GM21786 (cell line): ENCODE results near the gene ANTXRL.
"Not testable (repeated sequence)": the region's sequence is repeated elsewhere in the genome, so short reads cannot be mapped to it uniquely, and the experiment has no call there.

Experiments used
- ATAC-seq: cut with Tn5 transposase; IDR thresholded peaks from one replicate; pipeline ENCODE4 v1.9.1; 2021; ENCODE audit not compliant: unreplicated experiment

ANTXRL gene

DNA sequence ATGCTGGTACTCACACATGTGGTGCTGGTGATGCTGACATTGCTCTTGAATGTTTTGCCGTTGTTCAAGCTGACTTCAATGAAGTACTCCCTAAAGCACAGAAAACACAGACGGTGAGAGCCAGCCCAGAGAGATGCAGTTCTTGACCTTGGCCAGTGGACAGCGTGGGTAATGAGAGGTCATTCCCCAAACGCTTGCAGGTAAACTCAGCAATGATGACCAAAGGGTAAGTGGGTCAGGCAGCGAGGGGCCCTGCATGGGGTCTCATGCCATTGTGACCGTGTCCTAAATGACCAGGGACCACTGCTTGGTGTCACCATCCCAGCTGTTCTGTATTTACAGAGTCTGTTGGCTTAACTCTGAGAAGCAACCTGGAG lies 32.8 kb upstream of the ANTXRL start:
- no peak for ATAC-seq

DNA sequence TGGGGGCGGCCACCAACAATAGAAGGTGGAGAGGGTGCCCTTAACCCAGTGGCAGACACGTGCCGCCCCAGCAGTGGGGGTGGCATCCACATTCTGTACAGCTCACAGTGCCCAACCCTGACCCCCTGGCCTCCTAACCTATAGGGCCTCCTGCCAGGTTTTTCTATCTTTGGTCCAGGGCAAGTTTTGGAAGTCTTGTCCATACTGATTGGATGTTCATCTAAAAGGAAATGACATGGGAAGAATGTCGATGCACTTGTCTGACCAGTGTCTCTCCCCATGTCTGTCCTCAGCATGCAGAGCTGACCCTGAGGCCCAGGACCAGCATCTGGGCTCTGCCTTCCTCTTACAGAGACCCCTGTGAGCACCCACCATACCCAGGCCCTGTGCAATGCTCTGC lies 32.3 kb upstream of the ANTXRL start:
- ATAC-seq = no peak

DNA sequence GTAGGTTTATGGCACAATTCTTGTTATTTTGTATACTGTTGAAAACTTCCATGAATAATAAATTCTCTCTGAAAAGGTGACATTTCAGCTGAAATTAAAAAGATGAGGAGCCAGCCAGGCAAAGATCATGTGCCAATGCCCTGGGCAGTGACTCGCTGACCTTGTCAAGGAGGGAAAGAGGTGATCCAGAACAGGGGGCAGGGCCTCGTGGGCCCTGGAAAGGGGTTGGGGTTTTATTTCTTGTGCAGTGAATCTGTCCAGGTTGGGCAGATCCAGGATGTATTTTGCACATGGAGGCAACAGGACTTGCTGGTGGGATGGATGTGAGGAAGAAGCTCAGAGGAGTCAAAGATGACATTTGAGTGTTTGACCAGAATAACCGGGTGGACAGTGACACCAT lies 31.6 kb upstream of the ANTXRL start:
- not testable (repeated sequence) for ATAC-seq

DNA sequence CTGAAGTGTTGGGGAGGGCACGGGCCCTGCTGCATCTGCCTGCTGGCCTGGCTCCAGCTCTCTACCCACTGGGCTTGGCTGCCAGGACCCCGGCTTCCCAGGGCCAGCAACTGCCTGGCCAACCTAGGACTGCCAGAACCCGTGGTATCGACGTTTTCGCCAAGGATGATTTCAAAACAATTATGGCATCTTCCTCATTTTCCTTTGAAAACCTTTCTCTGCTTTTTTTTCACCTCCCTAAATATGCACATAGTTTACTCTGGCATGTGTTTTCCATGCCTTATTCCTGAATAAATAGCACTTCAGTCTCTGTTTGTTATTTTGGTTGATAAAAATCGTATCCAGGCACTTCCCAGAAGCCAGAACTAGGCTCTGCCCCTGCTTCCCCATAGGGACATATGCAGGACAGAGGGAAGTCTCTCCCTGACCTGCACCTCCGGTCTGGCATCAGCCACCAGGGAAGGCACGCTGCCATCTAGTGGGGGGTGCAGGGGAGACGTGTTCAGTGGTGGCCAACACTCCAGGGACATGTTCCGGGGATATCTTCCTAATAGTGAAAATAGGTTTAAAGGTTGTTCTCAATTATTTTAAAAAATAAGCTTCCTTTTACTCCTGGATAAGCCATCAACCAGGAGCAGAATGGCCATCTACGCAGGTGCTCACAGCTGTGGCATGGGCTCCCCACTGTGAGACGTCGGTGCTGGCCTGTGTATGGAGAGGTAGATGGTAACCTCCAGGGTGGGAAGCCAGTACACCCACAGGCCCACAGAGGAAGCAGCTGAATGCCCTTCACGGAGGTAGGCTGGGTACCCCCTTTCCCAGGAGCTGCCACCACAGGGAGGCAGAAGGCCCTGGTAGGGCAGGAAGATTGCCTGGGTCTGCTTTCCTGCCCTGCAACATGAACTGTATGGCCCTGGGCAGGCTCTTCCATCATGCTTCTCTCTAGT lies 30.7 kb upstream of the ANTXRL start:
- ATAC-seq = no peak

DNA sequence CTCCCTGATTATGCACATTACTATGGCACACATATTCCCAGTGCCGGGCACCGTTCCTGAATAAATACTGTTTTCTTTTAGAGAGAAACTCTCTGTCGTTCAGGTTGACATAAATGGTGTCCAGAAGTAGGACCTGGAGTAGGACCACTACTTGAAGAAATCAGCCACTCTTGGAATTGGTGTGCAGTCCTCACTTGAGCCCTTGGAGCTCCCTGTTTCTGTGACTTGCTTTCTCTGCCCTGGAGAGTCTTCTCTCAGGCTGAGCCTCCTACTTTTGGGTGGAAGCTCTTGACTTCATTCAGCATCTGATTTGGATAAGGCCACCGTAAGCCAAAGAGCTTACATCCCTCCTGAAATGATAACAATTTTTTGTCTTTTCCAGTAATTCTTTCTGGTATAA lies 29.7 kb upstream of the ANTXRL start:
- ATAC-seq = no peak

DNA sequence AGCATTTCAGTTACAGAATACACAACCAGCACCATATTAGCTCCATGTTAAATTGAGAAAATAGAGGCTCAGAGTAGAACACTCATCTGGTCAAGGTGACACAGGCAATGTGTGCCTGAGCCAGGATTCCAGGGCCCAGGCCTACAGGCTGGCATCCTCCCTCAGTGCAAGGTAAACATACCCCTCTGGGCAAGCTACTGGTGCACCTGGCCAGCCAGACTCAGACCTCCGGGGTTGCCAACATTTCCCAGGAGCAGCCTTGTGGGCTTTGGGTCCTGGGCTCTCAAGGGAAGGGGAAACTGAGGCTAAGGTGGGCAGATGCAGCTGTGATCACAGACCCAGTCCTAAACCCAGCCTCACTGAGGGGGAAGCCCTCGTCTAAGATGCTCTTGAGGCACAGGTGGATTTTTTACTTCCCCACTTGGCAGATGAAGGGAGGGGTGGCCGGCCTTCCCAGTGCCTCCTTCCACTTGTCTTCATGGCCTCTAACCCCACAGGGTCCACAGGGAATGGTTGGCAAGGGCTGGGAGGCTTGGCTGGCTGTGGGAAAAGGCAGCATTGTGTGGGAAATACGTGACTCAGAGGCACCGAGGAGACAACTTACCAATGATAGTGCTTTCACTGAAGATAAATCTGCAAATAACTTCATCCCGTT lies 23.8 kb upstream of the ANTXRL start:
- not testable (repeated sequence) for ATAC-seq

DNA sequence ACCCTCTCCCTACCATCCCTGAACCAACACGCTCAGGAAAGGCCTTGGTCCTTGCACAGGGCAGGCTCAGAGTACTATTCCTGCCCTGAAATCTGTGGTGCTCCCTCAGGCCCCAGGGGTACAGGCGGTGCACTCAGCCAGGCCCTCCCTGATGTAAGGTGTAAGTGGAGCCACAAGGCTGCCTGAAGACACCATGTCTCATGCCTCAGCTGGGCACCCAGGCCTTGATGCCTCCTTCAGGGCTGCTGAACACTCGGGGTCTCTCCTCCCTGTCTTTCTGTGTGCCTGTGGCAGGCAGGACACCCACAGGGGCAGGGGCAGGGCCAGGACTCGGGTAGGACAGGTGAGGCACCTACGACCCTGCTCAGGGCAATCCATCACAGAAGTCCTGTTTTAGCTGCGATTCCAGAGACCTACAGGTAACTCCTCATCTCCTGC lies 22.9 kb upstream of the ANTXRL start:
- ATAC-seq = no peak

DNA sequence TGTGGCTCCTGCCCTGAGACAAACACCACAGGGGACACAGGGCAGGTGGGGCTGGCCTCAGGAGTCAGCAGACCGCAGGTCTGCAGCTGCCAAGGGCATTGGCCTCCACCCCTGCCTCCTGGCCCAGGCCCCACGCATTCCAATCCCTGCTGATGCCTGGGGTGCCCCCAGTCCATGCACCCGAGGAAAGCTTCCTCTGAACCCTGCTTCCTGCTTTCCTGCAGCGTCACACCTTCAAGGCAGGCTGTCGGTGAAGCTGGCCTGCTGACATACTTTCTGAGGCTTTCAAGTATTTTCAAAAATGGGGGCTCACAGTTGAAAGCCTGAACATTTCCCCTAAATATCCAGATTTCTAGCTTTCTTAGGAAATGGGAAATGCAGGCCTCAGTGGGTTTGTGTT lies 22.5 kb upstream of the ANTXRL start:
- no peak for ATAC-seq

DNA sequence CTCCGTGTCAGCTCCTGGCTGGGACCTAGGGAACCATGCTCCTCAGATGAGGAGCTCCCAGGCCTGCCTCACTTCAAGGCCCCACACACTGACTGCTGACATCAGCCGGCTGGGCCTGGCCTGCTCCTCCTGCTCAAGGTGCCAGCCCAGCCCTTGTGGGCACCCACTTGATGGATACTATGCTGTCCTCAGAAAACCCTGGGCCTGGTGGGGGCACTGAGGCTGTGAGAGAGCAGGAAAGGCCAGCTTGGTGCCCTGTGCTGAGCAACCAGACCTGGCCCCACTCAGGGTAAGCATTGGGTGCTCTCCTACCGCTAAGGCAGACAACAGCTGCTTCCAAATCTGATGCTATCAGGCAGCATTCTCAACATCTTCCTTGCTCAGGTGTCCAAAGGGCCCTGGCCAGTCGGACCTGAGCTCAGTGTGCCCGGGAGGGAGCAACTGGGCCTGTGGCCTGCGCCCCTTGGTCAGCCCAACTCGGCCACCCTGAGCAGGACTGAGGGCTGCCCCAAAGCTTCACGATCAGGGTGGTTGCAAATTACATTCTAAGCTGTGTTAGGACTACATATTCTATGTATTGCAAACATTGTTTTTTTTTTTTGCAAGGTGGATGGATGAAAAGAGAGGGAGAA lies 21.9 kb upstream of the ANTXRL start:
- ATAC-seq = no peak

DNA sequence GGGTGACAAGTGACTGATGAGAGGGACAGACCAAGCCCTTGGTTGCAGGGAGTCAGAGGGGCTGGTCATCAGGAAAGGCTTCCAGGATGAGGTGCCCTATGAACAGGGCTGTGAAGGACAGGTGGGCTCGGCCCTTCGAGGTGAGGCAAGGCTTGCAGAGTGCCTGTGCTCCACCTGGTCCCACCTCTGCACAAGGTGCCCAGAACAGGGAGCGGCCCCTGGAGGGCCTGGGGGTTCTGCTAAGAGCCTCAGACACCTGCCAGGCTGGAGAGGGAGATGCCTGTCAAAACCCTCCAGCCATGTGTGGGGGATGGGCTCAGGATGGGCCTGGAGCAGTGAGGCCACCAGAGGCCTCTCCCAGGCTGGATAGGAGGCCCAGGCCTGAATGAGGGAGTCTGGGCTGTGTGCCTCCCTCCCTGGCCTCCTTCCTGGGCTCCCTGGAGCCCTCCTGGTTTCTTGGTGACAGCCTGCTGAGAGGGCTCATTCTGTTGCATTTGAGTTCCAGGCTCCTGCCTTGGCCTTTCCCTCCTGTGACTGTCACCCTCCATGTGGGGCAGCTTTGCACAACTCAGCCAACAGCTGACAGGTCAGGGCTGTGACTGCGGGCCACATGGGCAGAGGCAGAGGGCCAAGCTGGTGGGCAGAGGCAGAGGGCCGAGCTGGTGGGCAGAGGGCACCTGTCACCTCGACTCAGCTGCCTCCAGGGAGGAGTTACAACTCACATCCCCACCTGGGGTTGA lies 21.1 kb upstream of the ANTXRL start:
- ATAC-seq = not testable (repeated sequence)

DNA sequence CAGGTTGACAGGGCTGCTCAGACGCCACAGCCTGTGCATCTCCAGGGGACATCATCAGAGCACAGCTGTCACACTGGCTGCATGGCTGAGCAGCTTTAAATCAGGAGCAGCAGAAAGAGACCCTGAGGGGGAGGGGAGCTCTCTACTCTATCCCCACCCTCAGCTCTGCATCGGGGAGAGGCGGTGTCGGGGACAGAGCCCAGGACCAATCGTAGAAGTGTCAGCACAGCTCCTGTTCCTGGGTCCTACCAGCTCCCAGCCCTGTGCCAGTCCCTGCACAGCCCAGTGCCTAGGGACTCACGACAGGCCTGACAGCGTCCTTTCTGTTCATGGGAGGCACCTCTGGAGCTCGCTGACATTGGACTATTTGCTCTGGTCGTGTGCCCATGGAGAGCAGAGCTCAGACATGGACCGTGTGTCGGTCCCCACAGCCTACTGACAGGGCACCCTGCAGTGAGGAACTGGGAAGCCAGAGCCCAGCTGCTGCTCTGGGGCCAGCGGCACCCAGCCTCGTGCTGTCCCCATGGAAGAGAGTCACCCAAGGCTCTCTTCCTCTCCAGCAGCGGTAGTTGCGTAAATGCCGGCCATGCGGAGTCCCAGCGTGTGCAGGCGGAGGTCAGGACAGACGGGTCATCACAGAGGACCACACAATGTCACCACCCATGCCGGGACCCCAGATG lies 20.4 kb upstream of the ANTXRL start:
- no peak for ATAC-seq

DNA sequence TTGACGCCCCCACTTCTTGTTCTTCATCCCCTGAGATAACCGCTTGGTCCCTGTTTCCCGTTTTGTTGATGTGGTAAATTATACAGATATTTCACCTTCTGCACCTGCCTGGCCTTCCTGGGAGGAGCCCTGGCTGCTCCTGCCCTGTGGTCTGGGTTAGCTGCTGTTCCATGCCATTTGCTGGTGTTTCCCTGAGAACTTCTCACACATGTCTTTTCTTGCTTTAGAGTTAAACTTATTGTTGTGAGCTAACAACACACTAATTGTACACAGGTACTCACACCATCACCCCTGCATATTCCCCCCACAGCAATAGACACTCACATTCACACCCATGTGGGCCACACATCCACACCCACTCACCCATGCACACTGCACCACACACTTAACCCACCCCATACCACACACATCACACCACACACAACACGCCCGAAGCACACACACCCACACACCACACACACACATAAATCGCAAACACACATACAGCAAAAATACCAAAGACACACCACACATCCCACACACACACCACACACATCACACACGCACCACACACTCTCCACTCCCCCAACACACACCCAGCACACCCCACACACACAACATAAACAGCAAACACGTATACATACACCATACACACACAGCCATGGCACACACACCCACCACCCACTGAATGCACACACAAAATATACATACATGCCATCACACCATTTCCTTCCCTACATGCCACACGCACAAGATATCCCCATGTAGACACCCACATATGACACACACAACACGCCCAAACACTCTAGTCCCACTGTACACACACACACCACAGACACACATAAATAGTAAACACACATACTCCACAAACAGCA lies 19.4 kb upstream of the ANTXRL start:
- ATAC-seq = no peak

DNA sequence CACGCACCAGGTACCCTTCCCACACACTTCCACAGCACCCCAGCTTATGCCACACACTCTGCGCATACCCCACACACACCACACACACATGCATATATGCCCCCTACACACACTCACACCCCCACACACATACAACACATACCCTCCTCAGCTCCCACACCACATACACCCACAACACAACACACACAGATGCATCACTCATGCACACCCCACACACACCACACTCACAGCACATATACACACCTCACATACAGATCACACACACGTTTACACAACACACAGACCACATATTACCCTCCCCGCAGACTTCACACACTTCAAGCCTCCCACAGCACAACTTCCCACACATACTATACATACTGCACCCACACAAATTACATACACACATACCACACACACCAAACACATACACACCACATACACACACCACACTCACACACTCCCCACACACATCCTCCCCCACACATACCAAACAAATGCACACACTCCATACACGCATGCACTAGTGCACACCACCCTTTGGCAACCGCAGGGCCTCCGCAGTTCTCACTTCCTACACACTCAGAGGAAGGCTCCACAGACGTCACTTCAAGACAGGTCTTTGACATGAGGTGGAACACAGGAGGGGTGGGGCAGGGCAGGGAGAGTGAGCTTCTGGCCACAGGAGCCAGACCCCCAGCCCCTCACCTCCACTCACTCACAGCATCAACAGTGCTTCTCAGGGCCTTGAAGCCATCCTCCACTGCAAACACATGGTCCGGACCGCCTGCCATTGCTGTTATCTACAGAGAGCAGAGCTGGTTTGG lies 18.5 kb upstream of the ANTXRL start:
- ATAC-seq = no peak

DNA sequence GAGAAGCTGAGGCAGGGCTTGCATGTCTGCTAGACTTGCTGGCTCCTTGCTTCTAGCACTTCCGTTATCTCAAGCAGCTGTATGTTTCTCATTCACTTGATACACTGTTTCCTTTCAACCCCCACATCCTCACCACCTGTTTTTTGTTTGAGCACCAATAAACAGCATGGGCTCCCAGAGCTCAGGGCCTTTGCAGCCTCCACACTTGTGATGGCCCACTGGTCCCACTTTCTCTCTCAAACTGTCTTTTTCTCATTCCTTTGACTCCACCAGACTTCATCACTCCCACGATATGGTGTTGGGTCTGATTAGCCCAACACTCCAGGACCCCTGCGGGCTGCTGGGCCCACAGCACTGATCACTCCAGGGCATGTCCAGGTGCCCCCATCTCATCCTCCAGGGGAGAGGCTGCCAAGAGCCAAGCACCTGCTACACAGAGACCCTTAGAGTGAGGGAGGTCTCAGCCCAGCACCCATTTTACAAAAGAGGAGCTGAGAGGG lies 17.2 kb upstream of the ANTXRL start:
- ATAC-seq = not testable (repeated sequence)

DNA sequence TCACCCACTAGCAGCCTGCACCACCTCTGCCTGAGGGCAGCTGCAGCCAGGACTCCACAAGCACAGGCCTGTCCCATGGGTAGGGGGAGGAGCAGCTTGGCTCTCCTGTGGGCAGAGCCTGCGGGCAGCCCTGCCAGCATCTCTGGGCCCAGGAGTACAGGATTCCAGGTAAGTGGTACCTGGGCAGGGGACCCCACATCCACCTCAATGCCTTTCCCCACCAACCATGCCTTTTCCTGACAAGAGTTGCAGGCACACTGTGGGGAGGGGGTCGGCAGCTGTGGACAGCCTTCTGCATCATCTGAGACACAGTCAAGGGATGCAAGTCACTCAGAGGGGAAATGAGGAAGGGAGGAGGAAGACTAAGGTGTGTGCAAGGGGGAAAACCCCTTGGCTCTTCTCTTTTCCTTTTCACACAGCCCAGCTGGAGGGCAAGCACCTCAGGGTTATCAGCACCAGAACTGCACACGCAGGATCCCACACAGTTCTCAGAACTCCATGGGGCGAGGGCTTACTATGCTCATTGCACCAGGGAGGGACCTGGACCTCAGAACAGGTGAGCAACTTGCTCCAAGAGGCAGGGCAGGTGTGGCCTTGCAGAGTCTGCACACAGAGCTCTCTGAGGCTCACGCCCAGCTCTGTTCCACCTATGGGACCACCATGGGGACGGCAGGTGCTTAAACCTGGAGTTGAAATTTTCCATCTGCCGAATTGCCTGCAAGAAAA lies 16.5 kb upstream of the ANTXRL start:
- no peak for ATAC-seq

DNA sequence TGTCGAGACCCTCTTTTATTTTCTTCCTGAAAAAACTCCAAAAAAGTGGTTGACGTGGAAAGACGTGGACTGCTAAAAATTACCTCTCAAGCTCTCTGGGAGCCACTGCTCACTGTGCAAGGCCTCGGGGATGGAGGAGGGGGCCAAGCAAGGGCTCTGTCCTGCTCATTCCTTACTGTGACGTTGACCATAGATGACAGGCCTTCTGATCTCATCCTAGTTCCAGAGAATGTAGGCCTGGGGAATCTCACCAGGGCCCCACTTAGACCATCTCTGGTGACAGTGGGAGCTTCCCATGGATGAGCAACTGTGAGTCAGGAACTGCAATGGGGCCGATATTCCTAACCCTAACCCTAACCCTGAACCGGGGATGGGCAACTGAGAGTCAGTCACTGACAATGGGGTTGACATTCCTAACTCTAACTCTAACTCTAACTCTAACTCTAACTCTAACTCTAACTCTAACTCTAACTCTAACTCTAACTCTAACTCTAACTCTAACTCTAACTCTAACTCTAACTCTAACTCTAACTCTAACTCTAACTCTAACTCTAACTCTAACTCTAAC lies 15.8 kb upstream of the ANTXRL start:
- not testable (repeated sequence) for ATAC-seq

DNA sequence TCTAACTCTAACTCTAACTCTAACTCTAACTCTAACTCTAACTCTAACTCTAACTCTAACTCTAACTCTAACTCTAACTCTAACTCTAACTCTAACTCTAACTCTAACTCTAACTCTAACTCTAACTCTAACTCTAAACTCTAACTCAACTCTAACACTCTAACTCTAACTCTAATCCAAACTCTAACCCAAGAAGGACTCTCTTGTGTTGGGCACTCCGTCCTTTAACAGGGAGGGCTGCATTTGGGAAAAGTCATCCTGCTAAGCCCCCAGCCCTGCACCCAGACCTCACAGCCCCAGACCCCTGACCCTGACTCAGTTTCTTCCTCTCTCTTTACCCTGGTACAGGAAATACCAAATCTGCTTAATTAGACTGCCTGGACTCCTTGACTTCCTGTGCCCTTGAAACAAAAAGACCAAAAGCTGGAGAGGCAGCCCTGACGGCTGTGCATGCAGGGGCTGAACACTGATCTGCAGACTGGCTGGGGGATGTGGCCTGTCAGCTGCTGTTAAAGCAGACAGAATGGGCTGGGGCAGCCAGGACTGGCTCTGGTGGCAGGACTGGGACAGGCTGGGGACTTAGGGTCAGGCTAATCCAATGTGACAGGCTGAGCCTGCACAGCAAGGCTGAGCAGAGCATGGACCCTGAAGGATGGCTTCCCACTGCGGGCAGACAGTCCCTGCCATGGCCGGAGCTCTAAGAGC lies 14.8 kb upstream of the ANTXRL start:
- ATAC-seq = not testable (repeated sequence)
